Liver (tissue), 9 donors: ENCODE measurements around the gene TRIM9. TPM values are rescaled to one million over a fixed set of nuclear protein-coding genes. Genes with fewer than 3 reads are reported as not detected.

Source experiments
- DNase-seq: peaks from one replicate; pipeline ENCODE4 v3.0.0-alpha.2; 2017; ENCODE audit warnings: low spot score
- H3K27ac ChIP-seq, 2 donors: one replicate each; pipeline ENCODE4 v1.7.0; 2013; ENCODE audit warnings: inconsistent platforms in 2 of 2, low read length in 2 of 2, control low read depth in 1 of 2, low read depth in 1 of 2, mild to moderate bottlenecking in 1 of 2
- H3K27me3 ChIP-seq, 4 donors: one replicate each; pipeline versions ENCODE4 v1.6.1 to v1.7.0; 2013; ENCODE audit warnings: low read length in 3 of 4, inconsistent platforms in 1 of 4, mild to moderate bottlenecking in 1 of 4, moderate library complexity in 1 of 4; ENCODE audit not compliant: control insufficient read depth in 4 of 4, insufficient read depth in 4 of 4
- H3K36me3 ChIP-seq, 4 donors: one replicate each; pipeline versions ENCODE4 v1.6.1 to v1.7.0; 2013; ENCODE audit warnings: low read length in 3 of 4, mild to moderate bottlenecking in 3 of 4, low read depth in 1 of 4, moderate library complexity in 1 of 4; ENCODE audit not compliant: control insufficient read depth in 4 of 4, insufficient read depth in 3 of 4
- H3K4me1 ChIP-seq, 4 donors: one replicate each; pipeline versions ENCODE4 v1.6.1 to v1.7.0; 2013; ENCODE audit warnings: low read length in 3 of 4, mild to moderate bottlenecking in 3 of 4, moderate library complexity in 1 of 4; ENCODE audit not compliant: control insufficient read depth in 4 of 4, insufficient read depth in 4 of 4
- H3K4me3 ChIP-seq, 3 donors: one replicate each; pipeline versions ENCODE4 v1.6.1 to v1.7.0; 2013; ENCODE audit warnings: low read length in 3 of 3, control low read depth in 1 of 3, low read depth in 1 of 3, mild to moderate bottlenecking in 1 of 3
- H3K9ac ChIP-seq, 2 donors: one replicate each; pipeline ENCODE4 v1.7.0; 2013; ENCODE audit warnings: low read length in 2 of 2, mild to moderate bottlenecking in 2 of 2, moderate library complexity in 2 of 2, control low read depth in 1 of 2, low read depth in 1 of 2
- H3K9me3 ChIP-seq, 4 donors: one replicate each; pipeline versions ENCODE4 v1.6.1 to v1.7.0; 2013; ENCODE audit warnings: low read length in 3 of 4; ENCODE audit not compliant: control insufficient read depth in 4 of 4
- ATF3 ChIP-seq: IDR thresholded peaks from 2 replicates; pipeline ENCODE4 v1.6.1; 2016; ENCODE audit warnings: antibody characterized with exemption
- EGR1 ChIP-seq, 2 donors: IDR thresholded peaks; 2 replicates each; pipeline ENCODE4 v1.6.1; 2016 to 2018; ENCODE audit warnings: antibody characterized with exemption in 2 of 2, low read depth in 2 of 2
- FOXA1 ChIP-seq: IDR thresholded peaks from 2 replicates; pipeline ENCODE4 v1.6.1; 2016; ENCODE audit warnings: antibody characterized with exemption
- GABPA ChIP-seq, 2 donors: IDR thresholded peaks in 1 of 2; conservative IDR thresholded peaks in 1 of 2; 2 replicates each; pipeline ENCODE4 v1.6.1; 2016; ENCODE audit warnings: antibody characterized with exemption in 2 of 2, mild to moderate bottlenecking in 1 of 2, moderate library complexity in 1 of 2
- HNF4A ChIP-seq, 2 donors: conservative IDR thresholded peaks; 2 replicates each; pipeline ENCODE4 v1.6.1; 2016; ENCODE audit warnings: antibody characterized with exemption in 2 of 2, mild to moderate bottlenecking in 2 of 2
- HNF4G ChIP-seq: IDR thresholded peaks from 2 replicates; pipeline ENCODE4 v1.6.1; 2016; ENCODE audit warnings: antibody characterized with exemption
- JUND ChIP-seq, 2 donors: IDR thresholded peaks; 2 replicates each; pipeline ENCODE4 v1.6.1; 2016; ENCODE audit warnings: antibody characterized with exemption in 2 of 2
- NR2F2 ChIP-seq: IDR thresholded peaks from 2 replicates; pipeline ENCODE4 v1.6.1; 2016; ENCODE audit warnings: antibody characterized with exemption
- RAD21 ChIP-seq, 2 donors: IDR thresholded peaks; 2 replicates each; pipeline ENCODE4 v1.6.1; 2016; ENCODE audit warnings: antibody characterized with exemption in 2 of 2, mild to moderate bottlenecking in 2 of 2
- RXRA ChIP-seq, 2 donors: IDR thresholded peaks; 2 replicates each; pipeline ENCODE4 v1.6.1; 2017 to 2018; ENCODE audit warnings: antibody characterized with exemption in 2 of 2, mild to moderate bottlenecking in 1 of 2
- SP1 ChIP-seq: IDR thresholded peaks from 2 replicates; pipeline ENCODE4 v1.6.1; 2018; ENCODE audit warnings: antibody characterized with exemption, mild to moderate bottlenecking
- TAF1 ChIP-seq: conservative IDR thresholded peaks from 2 replicates; pipeline ENCODE4 v1.6.1; 2016; ENCODE audit warnings: antibody characterized with exemption, mild to moderate bottlenecking
- YY1 ChIP-seq: IDR thresholded peaks from 2 replicates; pipeline ENCODE4 v1.6.1; 2016; ENCODE audit warnings: antibody characterized with exemption, mild to moderate bottlenecking
- WGBS: extraction: QIAGEN DNeasy Blood & Tissue Kit; methylation state at CpG from one replicate; pipeline ENCODE4 v1.1.7; 2013; 5-methylcytosine and 5-hydroxymethylcytosine counted together
- polyA plus RNA-seq, 2 donors: library from polyadenylated mRNA; stranded (reverse) in 1 of 2; unstranded in 1 of 2; fragments of 200-250 nt in 1 of 2; fragments of >200 nt in 1 of 2; fragmentation: Nextera tagmentation in 1 of 2; extraction: Ambion mirVana in 1 of 2; gene quantifications; one replicate each; pipeline versions ENCODE4 v1.2.1 to v1.2.3, GENCODE V29; 2013 to 2015
- total RNA-seq, 2 donors: library from RNA; depleted of rRNA; stranded (reverse); fragments of >200 nt; gene quantifications; one replicate each; pipeline ENCODE4 v1.2.3, GENCODE V29; 2014
- TF ChIP-seq, protein P1 (sequence below): IDR thresholded peaks from 2 replicates; pipeline ENCODE4 v1.6.1; 2016; ENCODE audit warnings: antibody characterized with exemption
- TF ChIP-seq, protein P2 (sequence below): IDR thresholded peaks from 2 replicates; pipeline ENCODE4 v1.6.1; 2016; ENCODE audit warnings: antibody characterized with exemption
- TF ChIP-seq, protein P3 (sequence below): IDR thresholded peaks from 2 replicates; pipeline ENCODE4 v1.6.1; 2016; ENCODE audit warnings: antibody characterized with exemption, mild to moderate bottlenecking
- TF ChIP-seq, protein P4 (sequence below): fragments of 150-350 bp; IDR thresholded peaks from 2 replicates; pipeline ENCODE4 v1.5.1; 2017; ENCODE audit warnings: improper control_type of control experiment, low read depth, low read length; ENCODE audit not compliant: missing input control
- donor health status: healthy.
- donor health status: healthy.
- donor health status: healthy.
- donor health status: healthy.
- donor health status: healthy.

Gene TRIM9
- total and polyA plus RNA-seq, 4 donors: 0.09 to 1.6 (median 0.18) TPM

- WGBS: 96% methylated on average over 8 of the region's 8 CpGs
- no peak for TF ChIP-seq SP1
- TF ChIP-seq, protein P1, sequence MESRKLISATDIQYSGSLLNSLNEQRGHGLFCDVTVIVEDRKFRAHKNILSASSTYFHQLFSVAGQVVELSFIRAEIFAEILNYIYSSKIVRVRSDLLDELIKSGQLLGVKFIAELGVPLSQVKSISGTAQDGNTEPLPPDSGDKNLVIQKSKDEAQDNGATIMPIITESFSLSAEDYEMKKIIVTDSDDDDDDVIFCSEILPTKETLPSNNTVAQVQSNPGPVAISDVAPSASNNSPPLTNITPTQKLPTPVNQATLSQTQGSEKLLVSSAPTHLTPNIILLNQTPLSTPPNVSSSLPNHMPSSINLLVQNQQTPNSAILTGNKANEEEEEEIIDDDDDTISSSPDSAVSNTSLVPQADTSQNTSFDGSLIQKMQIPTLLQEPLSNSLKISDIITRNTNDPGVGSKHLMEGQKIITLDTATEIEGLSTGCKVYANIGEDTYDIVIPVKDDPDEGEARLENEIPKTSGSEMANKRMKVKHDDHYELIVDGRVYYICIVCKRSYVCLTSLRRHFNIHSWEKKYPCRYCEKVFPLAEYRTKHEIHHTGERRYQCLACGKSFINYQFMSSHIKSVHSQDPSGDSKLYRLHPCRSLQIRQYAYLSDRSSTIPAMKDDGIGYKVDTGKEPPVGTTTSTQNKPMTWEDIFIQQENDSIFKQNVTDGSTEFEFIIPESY: no peak
- TF ChIP-seq, protein P2, sequence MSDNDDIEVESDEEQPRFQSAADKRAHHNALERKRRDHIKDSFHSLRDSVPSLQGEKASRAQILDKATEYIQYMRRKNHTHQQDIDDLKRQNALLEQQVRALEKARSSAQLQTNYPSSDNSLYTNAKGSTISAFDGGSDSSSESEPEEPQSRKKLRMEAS: no peak
- no peak for TF ChIP-seq FOXA1
- TF ChIP-seq NR2F2: no peak
- TF ChIP-seq TAF1: no peak
- TF ChIP-seq RAD21 (IDR thresholded peaks at IDR 0.05): no peak
- TF ChIP-seq JUND (IDR thresholded peaks at IDR 0.05): no peak
- TF ChIP-seq, protein P3, sequence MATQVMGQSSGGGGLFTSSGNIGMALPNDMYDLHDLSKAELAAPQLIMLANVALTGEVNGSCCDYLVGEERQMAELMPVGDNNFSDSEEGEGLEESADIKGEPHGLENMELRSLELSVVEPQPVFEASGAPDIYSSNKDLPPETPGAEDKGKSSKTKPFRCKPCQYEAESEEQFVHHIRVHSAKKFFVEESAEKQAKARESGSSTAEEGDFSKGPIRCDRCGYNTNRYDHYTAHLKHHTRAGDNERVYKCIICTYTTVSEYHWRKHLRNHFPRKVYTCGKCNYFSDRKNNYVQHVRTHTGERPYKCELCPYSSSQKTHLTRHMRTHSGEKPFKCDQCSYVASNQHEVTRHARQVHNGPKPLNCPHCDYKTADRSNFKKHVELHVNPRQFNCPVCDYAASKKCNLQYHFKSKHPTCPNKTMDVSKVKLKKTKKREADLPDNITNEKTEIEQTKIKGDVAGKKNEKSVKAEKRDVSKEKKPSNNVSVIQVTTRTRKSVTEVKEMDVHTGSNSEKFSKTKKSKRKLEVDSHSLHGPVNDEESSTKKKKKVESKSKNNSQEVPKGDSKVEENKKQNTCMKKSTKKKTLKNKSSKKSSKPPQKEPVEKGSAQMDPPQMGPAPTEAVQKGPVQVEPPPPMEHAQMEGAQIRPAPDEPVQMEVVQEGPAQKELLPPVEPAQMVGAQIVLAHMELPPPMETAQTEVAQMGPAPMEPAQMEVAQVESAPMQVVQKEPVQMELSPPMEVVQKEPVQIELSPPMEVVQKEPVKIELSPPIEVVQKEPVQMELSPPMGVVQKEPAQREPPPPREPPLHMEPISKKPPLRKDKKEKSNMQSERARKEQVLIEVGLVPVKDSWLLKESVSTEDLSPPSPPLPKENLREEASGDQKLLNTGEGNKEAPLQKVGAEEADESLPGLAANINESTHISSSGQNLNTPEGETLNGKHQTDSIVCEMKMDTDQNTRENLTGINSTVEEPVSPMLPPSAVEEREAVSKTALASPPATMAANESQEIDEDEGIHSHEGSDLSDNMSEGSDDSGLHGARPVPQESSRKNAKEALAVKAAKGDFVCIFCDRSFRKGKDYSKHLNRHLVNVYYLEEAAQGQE: no peak
- TF ChIP-seq RXRA (IDR thresholded peaks at IDR 0.05): no peak
- no peak for TF ChIP-seq HNF4G
- TF ChIP-seq EGR1 (IDR thresholded peaks at IDR 0.05; ENCODE audit: low read depth in 2 of 2): no peak
- no peak for TF ChIP-seq ATF3
- no peak for TF ChIP-seq GABPA (IDR thresholded peaks at IDR 0.05 in 1 of 2, conservative IDR thresholded peaks at IDR 0.05 in 1 of 2)
- TF ChIP-seq, protein P4, sequence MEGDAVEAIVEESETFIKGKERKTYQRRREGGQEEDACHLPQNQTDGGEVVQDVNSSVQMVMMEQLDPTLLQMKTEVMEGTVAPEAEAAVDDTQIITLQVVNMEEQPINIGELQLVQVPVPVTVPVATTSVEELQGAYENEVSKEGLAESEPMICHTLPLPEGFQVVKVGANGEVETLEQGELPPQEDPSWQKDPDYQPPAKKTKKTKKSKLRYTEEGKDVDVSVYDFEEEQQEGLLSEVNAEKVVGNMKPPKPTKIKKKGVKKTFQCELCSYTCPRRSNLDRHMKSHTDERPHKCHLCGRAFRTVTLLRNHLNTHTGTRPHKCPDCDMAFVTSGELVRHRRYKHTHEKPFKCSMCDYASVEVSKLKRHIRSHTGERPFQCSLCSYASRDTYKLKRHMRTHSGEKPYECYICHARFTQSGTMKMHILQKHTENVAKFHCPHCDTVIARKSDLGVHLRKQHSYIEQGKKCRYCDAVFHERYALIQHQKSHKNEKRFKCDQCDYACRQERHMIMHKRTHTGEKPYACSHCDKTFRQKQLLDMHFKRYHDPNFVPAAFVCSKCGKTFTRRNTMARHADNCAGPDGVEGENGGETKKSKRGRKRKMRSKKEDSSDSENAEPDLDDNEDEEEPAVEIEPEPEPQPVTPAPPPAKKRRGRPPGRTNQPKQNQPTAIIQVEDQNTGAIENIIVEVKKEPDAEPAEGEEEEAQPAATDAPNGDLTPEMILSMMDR: no peak
- no peak for TF ChIP-seq HNF4A (conservative IDR thresholded peaks at IDR 0.05)
- no peak for TF ChIP-seq YY1
- H3K27ac ChIP-seq: no peak overlapping the region
- no peak overlapping the region for H3K4me3 ChIP-seq
- H3K9me3 ChIP-seq: peaks cover 0 to 3% (median 0%) of the 10 kb centered on the region in 4 donors
- no peaks in the 10 kb centered on the region for H3K27me3 ChIP-seq
- no peaks in the 10 kb centered on the region for H3K36me3 ChIP-seq
- no peak overlapping the region for H3K9ac ChIP-seq
- peaks cover 0 to 5% (median 0%) of the 10 kb centered on the region in 4 donors for H3K4me1 ChIP-seq
- DNase-seq: no peak
Measured at GRCh38 chr14:51074701-51075385, 20.1 kb downstream of the TRIM9 start.
